RWPE2 (cell line): ENCODE data around the gene AMFR.

ENCODE experiments used
- ATAC-seq: fragments of 200-7000 bp; cut with Tn5 transposase; 3 replicates; pipeline ENCODE4 v1.9.1; 2021; ENCODE audit warnings: low read depth
- DNase-seq: peaks from one replicate; pipeline ENCODE4 v3.0.0-alpha.2; 2020; ENCODE audit warnings: low spot score
- H3K27ac ChIP-seq: fragments of 450-650 bp; 2 replicates; pipeline ENCODE4 v1.5.1; 2017; ENCODE audit warnings: mild to moderate bottlenecking; ENCODE audit not compliant: poor library complexity, severe bottlenecking
- H3K27me3 ChIP-seq: fragments of 250-450 bp; sonication (Bioruptor Pico); 2 replicates; pipeline ENCODE4 v1.5.1; 2021; ENCODE audit warnings: mild to moderate bottlenecking, moderate library complexity; ENCODE audit not compliant: insufficient read depth, poor library complexity, severe bottlenecking
- H3K36me3 ChIP-seq: fragments of 250-450 bp; sonication (Bioruptor Pico); 2 replicates; pipeline ENCODE4 v1.5.1; 2020; ENCODE audit warnings: low read depth, mild to moderate bottlenecking, moderate library complexity
- H3K4me1 ChIP-seq: fragments of 250-450 bp; sonication (Bioruptor Pico); 2 replicates; pipeline ENCODE4 v1.5.1; 2021; ENCODE audit warnings: mild to moderate bottlenecking, moderate library complexity; ENCODE audit not compliant: insufficient read depth, poor library complexity, severe bottlenecking
- H3K4me3 ChIP-seq: fragments of 250-450 bp; sonication (Bioruptor Pico); 2 replicates; pipeline ENCODE4 v1.5.1; 2021; ENCODE audit warnings: mild to moderate bottlenecking, moderate library complexity; ENCODE audit not compliant: severe bottlenecking
- H3K9me3 ChIP-seq: fragments of 250-450 bp; sonication (Bioruptor Pico); 2 replicates; pipeline ENCODE4 v1.5.1; 2021; ENCODE audit warnings: mild to moderate bottlenecking, moderate library complexity; ENCODE audit not compliant: severe bottlenecking
- CTCF ChIP-seq: fragments of 450-650 bp; IDR thresholded peaks from one replicate; pipeline ENCODE4 v1.5.1; 2017; ENCODE audit warnings: mild to moderate bottlenecking, moderate library complexity; ENCODE audit not compliant: poor library complexity, severe bottlenecking

The AMFR gene

GRCh38 chr16:56317998-56318826 is 107.1 kb downstream of the AMFR start:
- H3K27ac ChIP-seq, result no peak overlapping the region
- no peaks in the 10 kb centered on the region for H3K4me1 ChIP-seq
- ATAC-seq, result peak; percentile 94
- no peaks in the 10 kb centered on the region for H3K27me3 ChIP-seq
- DNase-seq, result no peak
- no peaks in the 10 kb centered on the region for H3K36me3 ChIP-seq
- no peaks in the 10 kb centered on the region for H3K9me3 ChIP-seq
- TF ChIP-seq CTCF, result peak; percentile 94
- no peak overlapping the region for H3K4me3 ChIP-seq

GRCh38 chr16:56316545-56316944 is 108.8 kb downstream of the AMFR start:
- ATAC-seq (no peak), DNase-seq (no peak)

GRCh38 chr16:56315955-56316354 is 109.4 kb downstream of the AMFR start:
- no peak for TF ChIP-seq CTCF
- no peaks in the 10 kb centered on the region for H3K27me3 ChIP-seq
- no peaks in the 10 kb centered on the region for H3K36me3 ChIP-seq
- H3K27ac ChIP-seq, result no peak overlapping the region
- no peaks in the 10 kb centered on the region for H3K4me1 ChIP-seq
- ATAC-seq (no peak), DNase-seq (no peak)
- H3K9me3 ChIP-seq, result no peaks in the 10 kb centered on the region
- H3K4me3 ChIP-seq, result no peak overlapping the region

More at GRCh38 chr16:56316545-56316944, 108.8 kb downstream of the AMFR start:
- no peak for TF ChIP-seq CTCF
- no peak overlapping the region for H3K27ac ChIP-seq
- no peaks in the 10 kb centered on the region for H3K9me3 ChIP-seq
- H3K36me3 ChIP-seq, result no peaks in the 10 kb centered on the region
- H3K27me3 ChIP-seq, result no peaks in the 10 kb centered on the region
- H3K4me1 ChIP-seq, result no peaks in the 10 kb centered on the region
- H3K4me3 ChIP-seq, result no peak overlapping the region

- no peak overlapping the region for H3K4me3 ChIP-seq
- no peaks in the 10 kb centered on the region for H3K9me3 ChIP-seq
- H3K27me3 ChIP-seq, result no peaks in the 10 kb centered on the region
- ATAC-seq, result no peak
- no peak for TF ChIP-seq CTCF
- no peak overlapping the region for H3K27ac ChIP-seq
- H3K36me3 ChIP-seq, result no peaks in the 10 kb centered on the region
- H3K4me1 ChIP-seq, result no peaks in the 10 kb centered on the region
- DNase-seq, result no peak
These were observed 111.0 kb downstream of the AMFR start for GRCh38 chr16:56314244-56314850.

- no peaks in the 10 kb centered on the region for H3K9me3 ChIP-seq
- H3K4me3 ChIP-seq, result no peak overlapping the region
- ATAC-seq (no peak), DNase-seq (no peak)
- no peak for TF ChIP-seq CTCF
- H3K4me1 ChIP-seq, result no peaks in the 10 kb centered on the region
- no peak overlapping the region for H3K27ac ChIP-seq
- no peaks in the 10 kb centered on the region for H3K27me3 ChIP-seq
- no peaks in the 10 kb centered on the region for H3K36me3 ChIP-seq
These were observed 112.8 kb downstream of the AMFR start for GRCh38 chr16:56312556-56312955.
